ENCODE data around the gene PKP3. TPM values are rescaled to one million over a fixed set of nuclear protein-coding genes. Genes with fewer than 3 reads are reported as not detected.
A peak's percentile ranks its signal among the peaks of the same experiment; 100 is the strongest.
"Not testable (repeated sequence)": the region's sequence is repeated elsewhere in the genome, so short reads cannot be mapped to it uniquely, and the experiment has no call there.

The PKP3 gene, protein sequence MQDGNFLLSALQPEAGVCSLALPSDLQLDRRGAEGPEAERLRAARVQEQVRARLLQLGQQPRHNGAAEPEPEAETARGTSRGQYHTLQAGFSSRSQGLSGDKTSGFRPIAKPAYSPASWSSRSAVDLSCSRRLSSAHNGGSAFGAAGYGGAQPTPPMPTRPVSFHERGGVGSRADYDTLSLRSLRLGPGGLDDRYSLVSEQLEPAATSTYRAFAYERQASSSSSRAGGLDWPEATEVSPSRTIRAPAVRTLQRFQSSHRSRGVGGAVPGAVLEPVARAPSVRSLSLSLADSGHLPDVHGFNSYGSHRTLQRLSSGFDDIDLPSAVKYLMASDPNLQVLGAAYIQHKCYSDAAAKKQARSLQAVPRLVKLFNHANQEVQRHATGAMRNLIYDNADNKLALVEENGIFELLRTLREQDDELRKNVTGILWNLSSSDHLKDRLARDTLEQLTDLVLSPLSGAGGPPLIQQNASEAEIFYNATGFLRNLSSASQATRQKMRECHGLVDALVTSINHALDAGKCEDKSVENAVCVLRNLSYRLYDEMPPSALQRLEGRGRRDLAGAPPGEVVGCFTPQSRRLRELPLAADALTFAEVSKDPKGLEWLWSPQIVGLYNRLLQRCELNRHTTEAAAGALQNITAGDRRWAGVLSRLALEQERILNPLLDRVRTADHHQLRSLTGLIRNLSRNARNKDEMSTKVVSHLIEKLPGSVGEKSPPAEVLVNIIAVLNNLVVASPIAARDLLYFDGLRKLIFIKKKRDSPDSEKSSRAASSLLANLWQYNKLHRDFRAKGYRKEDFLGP
- 0.52 TPM for total RNA-seq
- long read RNA-seq, partial matches to known transcripts = 1 of 1 reads
- long read RNA-seq, other reads (novel, unspliced or antisense) = 0 of 1 reads

DNA sequence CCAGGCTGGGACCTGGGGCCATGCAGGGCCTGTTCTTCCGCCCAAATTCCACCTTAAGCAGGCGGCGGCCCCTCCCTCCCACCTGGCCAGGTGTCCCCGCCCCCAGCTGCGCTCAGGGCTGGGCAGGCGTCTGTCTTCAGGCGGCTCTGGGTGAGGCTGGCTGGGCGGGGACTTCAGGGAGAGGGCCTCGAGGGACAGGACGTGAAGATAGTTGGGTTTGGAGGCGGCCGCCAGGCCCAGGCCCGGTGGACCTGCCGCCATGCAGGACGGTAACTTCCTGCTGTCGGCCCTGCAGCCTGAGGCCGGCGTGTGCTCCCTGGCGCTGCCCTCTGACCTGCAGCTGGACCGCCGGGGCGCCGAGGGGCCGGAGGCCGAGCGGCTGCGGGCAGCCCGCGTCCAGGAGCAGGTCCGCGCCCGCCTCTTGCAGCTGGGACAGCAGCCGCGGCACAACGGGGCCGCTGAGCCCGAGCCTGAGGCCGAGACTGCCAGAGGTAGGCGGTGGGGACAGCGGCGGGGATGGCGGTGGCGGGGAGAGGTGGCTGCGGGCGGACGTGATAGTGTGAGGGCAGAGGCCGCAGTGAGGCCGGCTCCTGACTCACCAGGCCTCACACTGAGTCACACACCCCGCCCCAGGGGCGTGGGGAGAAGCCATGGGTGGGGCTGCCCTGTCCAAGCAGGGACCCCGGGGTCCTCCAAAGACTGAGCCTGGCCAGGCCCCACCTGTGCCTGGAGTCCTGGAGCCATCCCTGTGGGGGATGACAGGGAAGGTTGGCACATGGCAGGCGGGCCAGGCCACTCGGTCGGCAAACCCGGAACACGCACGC is at the start of gene PKP3:
TSS of gene PKP3 (plus strand) at position 176 of the 824 bp plus-strand sequence. CDS start at position 260, 84 bp downstream.
- peaks cover 48% of the 10 kb centered on the region for H3K27me3 ChIP-seq (ENCODE audit: low read depth)
- no peaks in the 10 kb centered on the region for H3K9me3 ChIP-seq (replicated peaks)
- peak within 1 kb of the TSS; percentile 39 for H3K4me3 ChIP-seq
- H3K36me3 ChIP-seq = no peaks in the 10 kb centered on the region
- H3K4me1 ChIP-seq = peaks cover 13% of the 10 kb centered on the region
- intact Hi-C loops (cut with micrococcal nuclease) = no loop called here
- DNase-seq = no peak
- TF ChIP-seq, protein P1, sequence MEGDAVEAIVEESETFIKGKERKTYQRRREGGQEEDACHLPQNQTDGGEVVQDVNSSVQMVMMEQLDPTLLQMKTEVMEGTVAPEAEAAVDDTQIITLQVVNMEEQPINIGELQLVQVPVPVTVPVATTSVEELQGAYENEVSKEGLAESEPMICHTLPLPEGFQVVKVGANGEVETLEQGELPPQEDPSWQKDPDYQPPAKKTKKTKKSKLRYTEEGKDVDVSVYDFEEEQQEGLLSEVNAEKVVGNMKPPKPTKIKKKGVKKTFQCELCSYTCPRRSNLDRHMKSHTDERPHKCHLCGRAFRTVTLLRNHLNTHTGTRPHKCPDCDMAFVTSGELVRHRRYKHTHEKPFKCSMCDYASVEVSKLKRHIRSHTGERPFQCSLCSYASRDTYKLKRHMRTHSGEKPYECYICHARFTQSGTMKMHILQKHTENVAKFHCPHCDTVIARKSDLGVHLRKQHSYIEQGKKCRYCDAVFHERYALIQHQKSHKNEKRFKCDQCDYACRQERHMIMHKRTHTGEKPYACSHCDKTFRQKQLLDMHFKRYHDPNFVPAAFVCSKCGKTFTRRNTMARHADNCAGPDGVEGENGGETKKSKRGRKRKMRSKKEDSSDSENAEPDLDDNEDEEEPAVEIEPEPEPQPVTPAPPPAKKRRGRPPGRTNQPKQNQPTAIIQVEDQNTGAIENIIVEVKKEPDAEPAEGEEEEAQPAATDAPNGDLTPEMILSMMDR (IDR thresholded peaks at IDR 0.05; ENCODE audit: borderline replicate concordance) = no peak
- peak within 1 kb of the TSS; percentile 44 for H3K27ac ChIP-seq (replicated peaks)

- DNase-seq = no peak
- H3K4me3 ChIP-seq = no peak overlapping the region
These were observed 49.0 kb upstream of the PKP3 start for GRCh38 chr11:344836-345578.

DNA sequence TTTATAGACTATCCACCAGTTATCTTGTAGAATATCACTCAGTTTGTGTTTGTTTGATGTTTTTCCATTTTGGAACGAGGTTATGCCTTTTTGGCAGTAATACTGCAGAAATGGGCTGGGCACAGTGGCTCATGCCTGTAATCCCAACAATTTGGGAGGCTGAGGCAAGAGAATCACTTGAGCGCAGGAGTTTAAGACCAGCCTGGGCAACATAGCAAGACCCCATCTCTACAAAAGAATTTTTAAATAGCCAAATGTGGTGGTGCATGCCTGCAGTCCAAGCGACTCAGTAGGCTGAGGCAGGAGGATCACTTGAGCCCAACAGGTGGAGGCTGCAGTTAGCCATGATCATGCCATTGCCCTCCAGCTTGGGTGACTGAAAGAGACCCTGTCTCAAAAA is 47.5 kb upstream of the PKP3 start:
- intact Hi-C loops (cut with micrococcal nuclease) = no loop called here
- DNase-seq = no peak
- no peaks in the 10 kb centered on the region for H3K27me3 ChIP-seq (ENCODE audit: low read depth)

More at GRCh38 chr11:344836-345578, 49.0 kb upstream of the PKP3 start:
- peaks cover 6% of the 10 kb centered on the region for H3K4me1 ChIP-seq
- no peaks in the 10 kb centered on the region for H3K9me3 ChIP-seq (replicated peaks)
- TF ChIP-seq, protein P1 (IDR thresholded peaks at IDR 0.05; ENCODE audit: borderline replicate concordance) = no peak
- H3K27ac ChIP-seq (replicated peaks) = no peak overlapping the region
- H3K36me3 ChIP-seq = no peaks in the 10 kb centered on the region
- intact Hi-C loops (cut with micrococcal nuclease) = no loop called here
- no peaks in the 10 kb centered on the region for H3K27me3 ChIP-seq (ENCODE audit: low read depth)

GRCh38 chr11:349270-349954 is 44.6 kb upstream of the PKP3 start:
- H3K36me3 ChIP-seq; H3K4me3 ChIP-seq; H3K9me3 ChIP-seq (replicated peaks); intact Hi-C loops (cut with micrococcal nuclease); DNase-seq; H3K27ac ChIP-seq (replicated peaks); H3K27me3 ChIP-seq (ENCODE audit: low read depth): not testable (repeated sequence)
- peaks cover 23% of the 10 kb centered on the region for H3K4me1 ChIP-seq

More for the DNA sequence above, 47.5 kb upstream of the PKP3 start:
- H3K9me3 ChIP-seq (replicated peaks) = no peaks in the 10 kb centered on the region
- TF ChIP-seq, protein P1 (IDR thresholded peaks at IDR 0.05; ENCODE audit: borderline replicate concordance) = no peak
- H3K4me1 ChIP-seq = peaks cover 6% of the 10 kb centered on the region
- H3K36me3 ChIP-seq = no peaks in the 10 kb centered on the region
- no peak overlapping the region for H3K27ac ChIP-seq (replicated peaks)
- H3K4me3 ChIP-seq = no peak overlapping the region

DNA sequence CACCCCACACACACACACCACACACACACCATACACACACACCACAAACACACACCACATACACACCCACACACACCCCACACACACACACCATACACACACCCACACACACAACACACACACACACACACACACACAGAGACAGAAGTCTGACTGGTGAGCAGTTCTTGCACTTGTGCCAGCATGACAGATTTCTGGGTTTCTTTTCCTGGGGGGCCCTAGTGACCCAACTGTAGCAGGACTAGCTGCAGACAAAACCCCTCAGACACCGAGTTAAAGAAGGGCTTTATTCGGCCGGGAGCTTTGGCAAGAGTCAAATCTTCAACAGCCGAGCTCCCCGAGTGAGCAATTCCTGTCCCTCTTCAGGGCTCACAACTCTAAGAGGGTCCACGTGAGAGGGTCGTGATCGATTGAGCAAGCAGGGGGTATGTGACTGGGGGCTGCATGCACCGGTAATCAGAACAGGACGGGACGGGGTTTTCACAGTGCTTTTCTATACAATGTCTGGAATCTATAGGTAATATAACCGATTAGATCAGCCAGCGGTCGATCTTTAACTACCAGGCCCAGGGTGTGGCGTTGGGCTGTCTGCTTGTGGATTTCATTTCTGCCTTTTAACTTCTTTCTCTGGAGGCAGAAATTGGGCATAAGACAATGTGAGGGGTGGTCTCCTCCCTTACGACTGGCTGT is 43.8 kb upstream of the PKP3 start:
- H3K4me3 ChIP-seq; H3K36me3 ChIP-seq; H3K27me3 ChIP-seq (ENCODE audit: low read depth); H3K9me3 ChIP-seq (replicated peaks); DNase-seq; intact Hi-C loops (cut with micrococcal nuclease); H3K27ac ChIP-seq (replicated peaks): not testable (repeated sequence)
- peaks cover 30% of the 10 kb centered on the region for H3K4me1 ChIP-seq

All from left ventricle myocardium inferior (tissue), 1 donor.